ENCODE data around the gene CLMN.

CLMN gene

DNA sequence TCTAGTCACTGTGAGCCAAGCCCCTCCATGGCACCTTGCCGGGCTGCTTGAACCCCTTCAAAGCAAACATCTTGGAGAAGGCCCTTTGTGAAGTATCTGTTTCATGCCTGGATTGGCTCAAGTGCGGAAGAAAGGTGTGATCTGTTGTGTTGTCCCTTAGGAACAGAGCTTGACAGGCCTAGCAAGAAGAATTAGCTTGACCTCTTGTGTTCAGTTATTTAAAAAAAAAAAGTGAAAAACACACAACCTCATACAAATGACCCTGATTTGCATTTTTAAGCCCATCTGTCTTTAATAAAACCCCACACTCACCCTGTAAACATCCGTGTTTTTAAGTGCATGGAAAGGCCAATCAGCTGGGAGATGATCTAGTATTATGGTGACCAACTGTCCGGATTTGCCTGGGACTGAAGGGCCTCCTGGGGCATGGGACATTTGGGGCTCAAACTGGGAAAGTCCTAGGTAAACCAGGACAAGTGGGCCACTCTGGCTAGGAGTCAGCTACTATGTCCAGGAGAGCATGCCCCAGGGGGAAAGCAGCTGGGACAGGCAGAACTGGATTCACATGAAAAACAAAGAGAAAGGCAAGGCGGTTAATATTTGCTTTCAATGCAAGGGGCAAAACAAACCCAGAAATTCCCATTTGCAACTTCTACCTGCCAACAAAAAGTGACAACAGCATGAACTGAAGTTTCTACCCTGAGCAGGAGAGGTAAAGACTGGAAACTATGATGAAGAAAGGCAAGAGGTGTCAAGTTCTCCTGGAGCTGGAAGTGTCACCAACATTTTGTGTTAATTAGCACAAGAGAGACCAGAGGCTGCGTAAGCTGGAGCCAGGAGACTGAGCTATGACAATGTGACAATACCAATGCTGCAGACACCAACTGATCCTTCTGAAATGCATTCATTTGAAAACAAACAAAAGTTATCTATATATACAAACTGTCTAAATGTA lies 78.6 kb downstream of the CLMN start:
- no peak for DNase-seq (ENCODE audit: low read depth)

DNA sequence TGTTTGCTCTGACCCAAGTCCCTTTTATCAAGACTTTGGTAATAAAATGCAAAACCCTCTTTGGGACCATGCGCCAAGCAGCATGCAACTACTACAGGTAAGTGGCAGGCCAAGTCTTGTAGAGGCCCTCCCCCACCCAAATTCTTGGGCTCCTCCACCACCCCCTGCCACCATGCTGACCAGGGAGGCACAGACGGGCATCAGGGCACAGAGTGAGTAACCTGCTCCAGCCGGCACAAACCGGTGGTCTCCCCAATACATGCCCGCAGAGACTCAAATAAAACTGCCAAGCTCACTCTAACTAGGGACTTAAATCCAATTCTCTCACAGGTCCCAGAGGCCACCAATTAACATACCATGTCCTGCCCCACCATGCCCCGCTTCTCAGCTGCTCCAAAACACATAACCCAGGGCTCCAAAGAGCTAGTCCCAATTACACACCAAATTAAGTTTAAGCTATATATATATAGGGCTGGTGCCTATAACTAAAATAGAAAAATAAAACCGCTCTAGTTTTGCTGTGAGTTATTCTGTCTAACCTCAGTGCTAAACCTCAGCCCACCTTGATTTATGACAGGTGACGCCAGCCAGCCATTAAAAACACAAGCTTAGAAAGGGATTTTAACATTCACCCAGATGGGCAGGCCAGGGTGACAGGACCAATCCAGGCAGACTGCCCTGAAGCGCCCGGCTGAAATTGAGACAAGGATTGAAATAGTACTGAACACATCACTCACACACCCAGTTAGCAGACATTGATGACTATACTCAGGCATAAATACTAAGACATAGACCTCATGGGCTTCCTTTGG lies 81.0 kb downstream of the CLMN start:
- DNase-seq (ENCODE audit: low read depth): no peak

DNA sequence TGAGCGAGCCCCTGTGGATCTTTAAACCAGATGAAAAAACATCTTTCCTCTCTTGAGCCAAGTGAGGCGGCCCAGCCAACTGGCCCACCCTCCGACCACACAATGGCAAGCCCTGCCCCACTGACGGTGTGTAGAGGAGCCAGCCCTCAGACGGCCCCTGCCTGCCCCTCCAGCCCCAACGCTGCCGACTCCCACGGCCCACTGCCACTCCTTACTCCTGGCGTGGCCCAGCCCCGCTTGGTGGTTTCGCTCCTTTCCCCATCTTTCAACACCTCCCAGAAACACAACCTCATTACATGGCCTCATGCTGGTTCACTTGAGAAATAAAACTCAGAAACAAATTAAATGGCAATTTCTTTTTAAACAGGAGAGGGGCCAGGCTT lies 81.8 kb downstream of the CLMN start:
- no peak for DNase-seq (ENCODE audit: low read depth)

DNA sequence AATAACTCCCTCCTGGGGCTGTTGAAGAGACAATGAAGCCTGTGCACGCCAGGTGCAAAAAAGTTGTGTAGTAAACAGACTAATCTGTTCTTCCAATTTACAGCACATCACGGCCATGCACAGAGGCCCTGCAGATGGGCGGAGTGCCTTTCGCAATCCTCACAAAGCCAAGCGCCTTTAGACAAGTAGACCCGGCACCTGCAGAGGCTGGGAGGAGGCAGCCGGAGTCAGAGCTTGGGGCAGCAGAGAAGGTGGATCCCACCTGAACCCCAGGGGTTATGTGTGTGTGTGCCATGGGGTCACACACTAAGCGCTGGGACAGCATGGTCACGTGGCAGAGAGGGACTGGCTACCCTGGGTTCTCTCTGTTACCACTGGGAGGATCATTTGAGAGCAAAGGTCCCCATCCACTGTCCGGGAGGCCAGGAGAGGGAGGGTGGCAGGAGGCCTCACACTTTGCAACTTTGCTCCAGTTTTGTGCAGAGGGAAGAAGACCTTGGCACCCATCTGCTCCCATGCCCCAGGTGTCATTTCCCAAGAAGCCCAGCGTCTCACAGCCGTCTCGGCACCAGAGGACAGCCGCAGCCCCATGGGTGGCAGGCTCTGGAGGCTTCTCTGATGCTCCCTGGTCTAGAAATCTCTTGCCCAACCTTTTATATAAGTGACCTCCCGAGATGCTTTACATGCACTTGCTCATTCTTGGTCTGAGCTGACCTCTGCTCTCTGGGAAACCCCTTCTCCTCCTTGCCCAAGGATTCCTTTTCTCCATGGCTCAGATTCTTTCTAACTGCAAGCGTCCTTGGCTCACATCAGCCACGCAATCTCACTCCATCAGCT lies 82.4 kb downstream of the CLMN start:
- DNase-seq (ENCODE audit: low read depth): no peak

DNA sequence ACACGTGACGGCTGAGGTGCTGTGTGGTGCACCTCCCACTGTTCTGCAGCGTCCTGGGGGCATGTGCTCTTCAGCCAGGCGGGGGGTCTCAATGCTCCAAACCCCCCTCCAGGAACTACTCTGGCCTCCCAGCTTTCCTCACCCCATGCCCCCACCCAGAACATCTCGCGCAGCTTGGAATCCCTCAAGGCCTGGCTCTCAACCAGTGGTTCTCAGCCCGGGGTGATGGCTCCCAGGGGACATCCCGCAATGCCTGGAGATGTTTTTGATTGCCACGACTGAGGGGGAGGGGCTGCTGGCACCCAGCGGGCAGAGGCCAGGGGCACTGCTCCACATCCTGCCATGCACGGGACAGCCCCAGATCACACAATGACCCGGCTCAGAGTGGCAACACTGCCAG lies 83.5 kb downstream of the CLMN start:
- no peak for DNase-seq (ENCODE audit: low read depth)

DNA sequence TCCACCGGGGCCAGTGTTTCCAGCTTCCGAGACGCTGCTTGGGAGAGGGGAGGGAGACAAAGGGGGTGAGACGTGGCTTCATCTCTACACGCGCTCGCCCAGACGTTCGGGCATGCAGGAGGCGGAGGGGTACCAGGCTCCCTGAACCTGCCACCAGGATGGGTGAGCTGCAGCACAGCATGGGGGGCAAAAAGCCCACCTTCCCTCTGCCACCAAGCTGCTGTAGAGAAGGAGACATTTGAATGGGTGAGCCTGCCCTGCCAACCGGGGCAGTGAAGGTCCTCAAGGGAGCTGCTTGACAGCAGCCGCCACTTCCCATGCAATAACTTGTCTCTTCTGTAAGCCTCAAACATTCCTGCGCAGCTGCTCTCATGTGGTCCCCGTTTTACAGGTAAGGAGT lies 83.9 kb downstream of the CLMN start:
- DNase-seq (ENCODE audit: low read depth): no peak

GRCh38 chr14:95235351-95235750 lies 84.4 kb downstream of the CLMN start:
- DNase-seq (ENCODE audit: low read depth): no peak

- DNase-seq (ENCODE audit: low read depth): no peak
Measured at GRCh38 chr14:95234426-95234825, 85.3 kb downstream of the CLMN start.

DNA sequence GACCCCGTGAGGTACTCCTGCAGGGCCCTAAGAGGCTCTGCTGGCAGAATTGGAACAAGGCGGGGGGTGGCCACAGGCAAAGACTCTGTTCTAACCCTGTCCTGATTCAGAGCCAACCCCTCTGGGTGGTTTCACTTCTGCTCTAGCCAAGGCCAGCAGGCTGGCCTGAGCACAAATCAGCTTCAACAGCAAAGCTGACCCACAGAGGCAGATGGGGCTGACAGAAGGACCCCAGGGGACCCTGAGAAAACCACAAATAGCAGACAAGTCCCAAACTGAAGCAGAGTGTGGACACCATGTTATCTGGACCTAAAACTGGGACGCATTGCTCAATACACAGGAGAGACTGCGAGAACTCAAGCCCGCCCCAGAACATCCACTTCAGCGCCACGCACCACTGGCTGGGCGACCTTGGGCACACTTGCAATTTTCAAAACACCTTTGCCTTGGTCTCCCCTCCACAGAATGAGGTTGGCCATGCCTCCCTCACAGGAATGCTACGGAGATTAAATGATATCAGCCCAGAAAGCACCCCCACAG lies 85.9 kb downstream of the CLMN start:
- DNase-seq (ENCODE audit: low read depth): no peak

DNA sequence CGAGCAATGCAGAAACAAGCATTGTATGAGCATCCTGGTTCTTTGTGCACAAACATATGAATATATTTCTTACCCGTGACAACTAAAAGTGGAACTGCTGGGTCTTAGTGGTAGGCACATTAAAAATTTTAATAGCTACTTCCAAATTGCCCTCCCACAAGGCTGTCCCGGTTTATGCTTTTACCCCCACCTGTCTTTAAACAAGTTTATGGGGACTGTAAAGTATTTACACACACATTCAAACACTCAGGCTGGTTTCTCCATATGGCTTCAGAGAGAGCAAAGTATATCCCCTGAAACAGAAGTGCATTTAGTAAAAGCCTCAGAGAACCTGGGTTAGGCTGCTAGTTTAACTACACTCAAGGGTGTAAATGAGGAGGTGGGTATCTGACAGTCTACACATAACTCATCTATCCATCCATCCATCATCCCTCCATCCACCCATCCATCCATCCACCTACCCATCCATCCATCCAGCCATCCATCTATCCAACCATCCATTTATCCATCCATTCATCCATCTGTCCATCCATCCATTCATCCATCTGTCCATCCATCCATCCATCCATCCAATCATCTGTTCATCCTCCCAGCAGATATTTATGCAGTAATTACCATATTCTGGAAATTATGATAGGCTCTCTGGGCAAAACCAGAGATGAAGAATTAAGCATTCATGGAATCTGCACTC lies 86.7 kb downstream of the CLMN start:
- DNase-seq (ENCODE audit: low read depth): no peak

DNA sequence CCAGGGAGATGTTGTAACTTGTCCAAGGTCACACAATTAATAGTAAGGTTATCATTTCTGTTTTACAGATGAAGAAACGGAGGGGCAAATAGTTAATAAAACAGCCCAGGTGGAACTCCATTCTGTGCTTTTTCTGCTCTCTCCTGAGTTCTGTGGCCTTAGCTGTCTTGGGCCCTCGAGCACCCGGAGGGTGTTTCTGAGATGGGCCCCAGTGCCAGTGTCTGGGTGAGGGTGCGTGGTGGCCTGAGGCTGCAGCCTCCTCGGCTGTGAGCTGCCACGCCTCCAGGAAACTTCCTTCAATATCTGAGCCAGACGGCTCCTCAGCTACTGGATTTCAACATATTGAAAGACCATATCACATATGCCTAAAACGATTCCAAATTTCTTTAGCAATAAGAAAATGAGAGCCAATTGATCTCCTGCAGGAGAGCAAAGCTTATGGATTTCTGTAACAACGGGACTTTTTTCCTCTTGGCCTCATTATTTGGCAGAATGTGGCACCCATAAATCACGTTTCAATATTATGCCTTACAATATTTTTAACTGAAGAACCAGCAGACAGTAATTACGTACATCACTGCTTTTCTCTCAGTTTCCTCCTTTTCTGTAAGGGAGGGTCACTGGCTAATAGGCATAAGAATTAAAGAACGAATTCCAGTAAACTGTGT lies 87.6 kb downstream of the CLMN start:
- no peak for DNase-seq (ENCODE audit: low read depth)

- no peak for DNase-seq (ENCODE audit: low read depth)
Measured at GRCh38 chr14:95229749-95230148, 90.0 kb downstream of the CLMN start.

- no peak for DNase-seq (ENCODE audit: low read depth)
Measured at GRCh38 chr14:95228240-95228639, 91.5 kb downstream of the CLMN start.

DNA sequence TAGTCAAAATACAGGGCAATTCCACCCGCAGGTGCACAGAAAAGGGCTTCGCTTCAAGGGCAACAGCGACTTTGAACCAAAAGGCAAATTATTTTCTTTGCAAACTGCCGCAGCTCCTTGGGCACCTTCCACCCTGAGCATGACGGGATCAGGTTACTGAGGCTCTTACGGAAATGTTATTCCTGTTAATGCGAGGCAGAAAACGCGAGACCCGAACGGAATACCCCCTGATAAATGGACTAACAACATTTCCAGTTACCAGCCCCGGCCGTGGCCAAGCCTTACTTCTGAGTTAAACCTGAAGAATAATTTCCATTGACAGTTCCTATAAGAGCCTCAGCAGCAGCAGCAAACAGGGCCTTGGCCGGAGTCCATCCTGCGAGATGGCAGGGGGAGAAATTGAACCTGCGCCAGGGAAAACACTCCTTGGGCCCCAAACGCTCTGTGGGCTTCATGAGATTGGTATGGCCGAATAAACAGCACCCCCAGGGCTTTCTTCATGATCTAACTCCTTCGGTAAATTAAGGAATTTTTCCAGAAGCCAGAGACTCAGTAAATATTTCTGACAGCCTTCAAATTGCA lies 92.3 kb downstream of the CLMN start:
- DNase-seq (ENCODE audit: low read depth): no peak

DNA sequence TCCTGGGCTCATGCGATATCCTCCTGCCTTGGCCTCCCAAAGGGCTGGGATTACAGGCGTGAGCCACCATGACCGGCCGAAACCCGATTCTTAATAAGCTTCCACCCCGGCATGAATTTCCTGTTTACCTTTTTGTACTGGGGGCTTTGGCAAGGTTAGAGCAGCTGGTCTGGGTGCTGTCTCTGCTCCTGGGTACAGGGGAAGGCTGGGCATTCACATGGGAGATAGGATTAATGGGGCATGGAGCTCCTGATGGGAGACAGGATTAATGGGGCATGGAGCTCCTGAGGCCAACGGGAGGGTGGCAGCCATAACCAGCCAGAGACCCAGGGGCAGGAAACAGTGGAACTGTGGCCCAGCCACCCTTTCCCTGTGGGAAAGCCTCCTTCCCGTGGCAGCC lies 92.9 kb downstream of the CLMN start:
- DNase-seq (ENCODE audit: low read depth): no peak

DNA sequence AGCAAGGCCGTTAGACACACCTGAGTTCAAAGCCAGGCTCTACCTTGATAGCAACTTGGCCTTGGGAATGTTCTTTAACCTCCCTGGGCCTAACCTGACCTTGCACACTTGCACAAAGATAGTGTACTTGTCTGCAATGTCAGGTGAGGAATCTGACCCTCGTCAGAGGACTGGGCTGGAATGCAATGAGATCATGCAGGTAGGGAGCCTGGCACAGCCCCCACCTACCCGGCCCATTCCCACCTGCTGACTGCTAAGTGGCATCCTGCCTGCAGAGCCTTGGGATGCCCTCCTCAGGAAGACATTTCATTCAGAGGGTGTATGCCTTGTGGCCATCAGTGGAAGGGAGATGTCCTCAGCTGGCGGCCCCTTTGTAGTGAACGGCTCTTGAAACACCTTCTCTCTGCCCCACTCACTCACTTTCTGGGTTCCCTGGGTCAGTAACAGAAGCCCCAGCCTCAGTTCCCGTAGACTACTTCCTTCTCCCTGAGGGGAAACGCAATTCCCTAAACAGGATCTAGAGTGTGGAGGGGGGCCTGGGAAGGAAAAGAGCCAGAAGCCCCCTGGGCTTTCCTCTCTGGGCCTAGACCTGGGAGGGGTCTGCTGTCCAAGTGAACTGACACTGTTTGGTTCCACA lies 94.3 kb downstream of the CLMN start:
- DNase-seq (ENCODE audit: low read depth): no peak

DNA sequence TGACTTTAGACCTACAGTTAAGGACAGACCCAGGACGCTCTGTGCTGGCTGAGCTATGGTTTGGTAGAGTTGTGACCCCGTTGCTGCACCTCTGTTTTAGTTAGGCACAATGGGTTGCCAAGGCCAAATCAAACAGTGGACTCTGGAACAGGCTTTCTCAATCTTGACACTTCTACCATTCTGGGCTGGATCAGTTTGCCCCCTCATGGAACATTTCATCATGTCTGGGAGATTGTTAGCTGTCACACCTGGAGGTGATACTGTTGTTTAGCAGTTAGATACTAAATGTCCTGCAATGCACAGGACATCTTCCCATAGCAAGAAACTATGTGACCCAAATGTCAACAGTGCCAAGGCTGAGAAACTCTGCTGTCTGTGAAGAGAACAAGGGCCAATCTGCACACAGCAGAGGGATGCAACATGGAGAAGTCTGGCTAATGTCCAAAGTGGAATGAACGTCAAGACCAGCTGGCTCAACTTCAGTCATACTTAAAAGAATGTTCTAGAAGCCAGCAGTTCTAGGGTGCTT lies 96.8 kb downstream of the CLMN start:
- no peak for DNase-seq (ENCODE audit: low read depth)

DNA sequence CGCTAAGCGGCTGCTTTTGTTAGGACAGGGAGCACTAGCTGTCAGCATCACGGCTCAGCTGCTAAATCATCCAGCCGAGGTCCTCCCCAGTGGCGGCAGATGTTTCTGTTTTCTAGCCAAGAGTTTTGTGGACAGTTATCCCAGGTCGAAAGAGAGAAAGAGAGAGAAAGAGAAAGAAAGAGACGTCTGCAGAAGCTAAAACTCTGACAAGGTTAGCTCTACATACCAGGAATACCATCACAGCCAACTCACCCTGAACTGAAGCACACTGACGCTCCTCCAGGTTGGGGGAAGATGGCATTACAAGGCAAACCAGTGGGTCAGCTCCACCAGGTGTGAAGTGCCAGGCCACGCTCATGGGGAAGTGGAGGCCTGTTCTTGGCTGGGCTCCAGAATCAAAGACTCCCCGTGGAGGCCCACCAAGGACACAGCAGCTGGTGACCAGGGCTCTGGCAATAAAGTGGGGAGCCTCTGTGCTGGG lies 97.5 kb downstream of the CLMN start:
- no peak for DNase-seq (ENCODE audit: low read depth)

DNA sequence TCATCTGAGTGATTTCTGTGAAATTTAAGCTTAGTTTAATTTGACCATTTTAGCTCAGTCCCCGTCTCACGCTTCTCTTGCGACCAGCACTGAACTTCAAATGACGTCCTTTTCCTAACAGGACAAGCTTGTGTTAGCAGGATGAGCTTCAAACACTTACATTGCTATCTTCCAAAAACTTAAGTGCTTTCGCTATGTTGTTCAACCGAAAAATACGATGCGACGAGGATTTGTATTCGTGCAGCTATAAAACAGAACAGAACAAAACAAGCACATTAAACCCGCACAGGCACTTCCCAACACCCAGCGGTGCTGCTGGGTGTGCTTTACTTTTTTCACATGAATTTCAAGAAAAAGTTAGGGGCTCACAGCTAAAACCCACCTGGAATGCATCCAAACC lies 98.2 kb downstream of the CLMN start:
- no peak for DNase-seq (ENCODE audit: low read depth)
